A549 treated with CORT108297 at 1 μM for 4 hours (cell line): Measurements from ENCODE around the gene GADD45G. TPM values are rescaled to one million over a fixed set of nuclear protein-coding genes. Genes with fewer than 3 reads are reported as not detected.

Experiments
- total RNA-seq: library from RNA; stranded (reverse); fragments of 200-300 nt; extraction: Qiagen RNA extraction; gene quantifications from 5 replicates; pipeline ENCODE4 v1.2.3, GENCODE V29; 2022

GADD45G gene, protein sequence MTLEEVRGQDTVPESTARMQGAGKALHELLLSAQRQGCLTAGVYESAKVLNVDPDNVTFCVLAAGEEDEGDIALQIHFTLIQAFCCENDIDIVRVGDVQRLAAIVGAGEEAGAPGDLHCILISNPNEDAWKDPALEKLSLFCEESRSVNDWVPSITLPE
- 0.25 to 0.46 TPM (median 0.34 TPM) in 4 of 5 replicates, not detected in the other for total RNA-seq

DNA sequence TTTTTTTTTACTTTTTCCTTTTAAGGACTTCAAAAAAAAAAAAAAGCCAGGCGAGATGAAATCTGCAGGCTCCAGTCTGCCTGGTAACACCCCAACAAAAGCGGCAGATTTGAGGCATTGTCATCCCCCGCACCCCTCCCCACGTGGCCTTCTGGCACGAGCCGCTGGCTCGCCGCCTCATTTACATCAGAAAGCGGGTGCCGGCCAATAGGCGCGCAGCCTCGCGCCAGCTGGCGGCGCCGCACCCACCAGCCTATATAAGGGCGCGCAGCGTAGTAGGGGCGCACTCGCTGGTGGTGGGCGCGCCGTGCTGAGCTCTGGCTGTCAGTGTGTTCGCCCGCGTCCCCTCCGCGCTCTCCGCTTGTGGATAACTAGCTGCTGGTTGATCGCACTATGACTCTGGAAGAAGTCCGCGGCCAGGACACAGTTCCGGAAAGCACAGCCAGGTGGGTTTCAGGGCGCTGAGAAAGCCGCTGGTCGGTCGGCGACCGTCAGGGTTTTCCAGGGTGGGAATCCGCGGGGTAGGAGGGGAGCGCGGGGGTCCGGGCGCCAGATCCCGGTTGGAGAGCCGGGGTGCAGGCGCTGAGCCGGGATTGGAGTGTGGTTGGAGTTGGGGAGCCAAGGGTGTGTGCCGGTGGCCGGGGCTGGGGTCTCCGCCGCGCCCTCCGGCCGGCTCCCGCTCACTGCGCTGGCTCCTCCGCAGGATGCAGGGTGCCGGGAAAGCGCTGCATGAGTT lies at the start of gene GADD45G:
Gene GADD45G (plus strand): TSS at position 284 of the 736 bp plus-strand sequence. CDS start 110 bp downstream, at position 394.

Other genes with a start within 250 kb of the GADD45G start
- 4.4 to 6.4 TPM (median 5.1 TPM) in 5 replicates for gene SEMA4D, start 106.9 kb upstream of the GADD45G start, total RNA-seq